IPS-NIHi11 (cell line): Measurements from ENCODE around the gene TMPO.
"Not testable (repeated sequence)": the region's sequence is repeated elsewhere in the genome, so short reads cannot be mapped to it uniquely, and the experiment has no call there.

Experiments
- DNase-seq: peaks from one replicate; pipeline ENCODE4 v3.0.0; 2012; ENCODE audit warnings: mixed read lengths, low spot score

The TMPO gene, protein sequence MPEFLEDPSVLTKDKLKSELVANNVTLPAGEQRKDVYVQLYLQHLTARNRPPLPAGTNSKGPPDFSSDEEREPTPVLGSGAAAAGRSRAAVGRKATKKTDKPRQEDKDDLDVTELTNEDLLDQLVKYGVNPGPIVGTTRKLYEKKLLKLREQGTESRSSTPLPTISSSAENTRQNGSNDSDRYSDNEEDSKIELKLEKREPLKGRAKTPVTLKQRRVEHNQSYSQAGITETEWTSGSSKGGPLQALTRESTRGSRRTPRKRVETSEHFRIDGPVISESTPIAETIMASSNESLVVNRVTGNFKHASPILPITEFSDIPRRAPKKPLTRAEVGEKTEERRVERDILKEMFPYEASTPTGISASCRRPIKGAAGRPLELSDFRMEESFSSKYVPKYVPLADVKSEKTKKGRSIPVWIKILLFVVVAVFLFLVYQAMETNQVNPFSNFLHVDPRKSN

GRCh38 chr12:98515287-98516110 lies at the start of gene TMPO:
TMPO (plus strand) TSS chr12:98515590; CDS start chr12:98515868, 278 bp downstream.
- peak; percentile 88 for DNase-seq

DNA sequence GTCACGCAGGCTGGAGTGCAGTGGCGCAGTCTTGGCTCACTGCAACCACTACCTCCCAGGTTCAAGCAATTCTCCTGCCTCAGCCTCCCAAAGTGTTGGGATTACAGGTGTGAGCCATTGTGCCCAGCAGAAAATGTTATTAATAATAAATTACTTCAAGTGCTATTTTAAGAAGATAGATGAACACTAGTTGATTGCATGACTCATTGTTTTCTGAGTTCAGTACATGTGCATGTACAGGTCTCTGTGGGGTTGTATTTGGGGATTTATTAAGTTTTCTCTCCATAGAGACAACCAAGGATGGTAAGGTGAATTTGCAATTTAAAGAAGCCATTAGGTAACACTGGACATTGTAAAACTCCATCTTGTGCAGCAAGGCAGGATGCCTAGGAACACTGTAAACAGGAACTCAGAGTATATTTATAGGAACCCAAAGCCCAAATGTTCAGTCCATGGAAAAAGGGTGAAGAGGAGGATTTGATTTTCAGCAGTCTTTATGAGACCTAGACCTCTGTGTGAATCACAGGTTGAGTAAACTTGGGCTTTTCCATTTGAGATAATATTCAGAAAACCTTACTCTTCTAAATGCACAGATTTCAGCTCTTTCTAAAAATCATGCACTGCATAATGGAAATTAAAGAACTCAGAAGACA lies 49.3 kb upstream of the TMPO start:
- no peak for DNase-seq

DNA sequence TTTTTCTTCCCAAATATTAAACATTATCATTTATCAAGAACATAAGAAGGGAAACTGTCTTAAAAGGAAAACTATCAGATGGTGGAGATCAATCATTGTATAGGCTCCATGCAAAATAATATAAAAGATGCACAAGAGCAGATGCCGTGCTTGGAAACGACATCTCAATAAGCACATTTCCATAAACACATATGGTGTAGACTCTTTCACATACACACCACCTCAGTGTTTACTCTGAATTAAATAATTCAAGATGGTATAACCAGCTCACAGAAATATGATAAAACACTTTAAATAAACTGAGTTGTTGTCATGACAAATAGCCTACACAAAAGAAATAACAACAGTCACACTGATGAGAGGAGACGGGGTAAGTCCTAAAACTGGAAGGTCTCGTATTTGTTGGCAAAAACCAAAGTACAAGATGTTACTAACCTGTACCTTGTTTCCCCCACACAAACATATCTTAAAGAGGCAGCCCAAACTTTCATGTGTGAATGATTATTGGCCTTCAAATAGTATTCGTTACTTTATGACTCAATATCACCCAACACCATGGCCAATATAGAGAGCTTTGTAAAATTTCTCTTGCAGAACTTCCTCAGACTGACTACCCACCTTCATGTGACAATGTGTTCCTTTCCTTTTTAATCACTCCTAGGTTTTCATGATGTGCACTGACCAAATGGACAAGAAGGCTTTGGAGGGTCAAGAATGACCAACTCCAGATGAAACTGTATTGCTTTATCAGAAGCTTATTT lies 48.6 kb upstream of the TMPO start:
- no peak for DNase-seq

GRCh38 chr12:98469109-98469508 lies 46.3 kb upstream of the TMPO start:
- DNase-seq: no peak

- DNase-seq: no peak
Observed at GRCh38 chr12:98470469-98471082, 44.8 kb upstream of the TMPO start.

- DNase-seq: no peak
Observed at GRCh38 chr12:98471085-98471484, 44.3 kb upstream of the TMPO start.

GRCh38 chr12:98475565-98475908 lies 39.9 kb upstream of the TMPO start:
- DNase-seq: no peak

- no peak for DNase-seq
Observed at GRCh38 chr12:98478606-98479005, 36.8 kb upstream of the TMPO start.

DNA sequence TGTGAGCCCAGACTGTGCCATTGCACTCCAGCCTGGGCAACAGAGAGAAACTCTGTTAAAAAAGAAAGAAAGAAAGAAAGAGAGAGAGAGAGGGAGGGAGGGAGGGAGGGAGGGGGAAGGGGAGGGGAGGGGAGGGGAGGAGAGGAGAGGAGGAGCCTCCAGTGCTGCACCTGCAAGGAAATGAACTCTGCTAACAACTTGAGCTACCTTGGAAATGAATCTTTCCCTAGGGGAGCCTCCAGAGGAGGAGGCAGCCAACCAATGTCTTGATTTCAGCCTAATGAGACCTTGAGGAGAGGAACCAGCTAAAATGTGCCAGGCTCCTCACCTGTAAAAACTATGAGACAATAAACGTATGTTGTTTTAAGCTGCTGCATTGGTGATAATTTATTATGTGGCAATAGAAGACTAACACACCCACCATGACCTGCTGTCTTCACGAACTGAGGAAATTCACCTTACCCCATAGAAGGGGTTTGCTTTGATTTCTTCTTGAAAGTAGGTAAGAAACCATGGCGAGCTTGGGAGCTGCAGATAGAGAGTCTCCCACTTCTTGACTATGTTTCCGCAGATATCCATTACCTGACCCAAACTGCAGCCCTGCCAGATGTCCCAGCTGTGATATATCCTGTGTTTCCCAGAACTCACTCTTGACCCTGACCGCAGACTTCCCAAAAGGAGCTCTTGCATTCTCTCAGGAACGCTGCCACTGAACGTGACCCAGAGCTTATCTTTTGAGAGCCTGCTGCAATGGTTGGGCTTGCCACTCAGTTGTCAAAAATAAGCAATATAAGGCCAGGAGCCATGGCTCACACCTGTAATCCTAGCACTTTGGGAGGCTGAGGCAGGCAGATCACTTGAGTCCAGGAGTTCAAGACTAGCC lies 31.5 kb upstream of the TMPO start:
- no peak for DNase-seq

- DNase-seq: no peak
Observed at GRCh38 chr12:98485792-98486340, 29.5 kb upstream of the TMPO start.

- DNase-seq: not testable (repeated sequence)
Observed at GRCh38 chr12:98488416-98488815, 27.0 kb upstream of the TMPO start.

- DNase-seq: no peak
Observed at GRCh38 chr12:98489176-98489575, 26.2 kb upstream of the TMPO start.

DNA sequence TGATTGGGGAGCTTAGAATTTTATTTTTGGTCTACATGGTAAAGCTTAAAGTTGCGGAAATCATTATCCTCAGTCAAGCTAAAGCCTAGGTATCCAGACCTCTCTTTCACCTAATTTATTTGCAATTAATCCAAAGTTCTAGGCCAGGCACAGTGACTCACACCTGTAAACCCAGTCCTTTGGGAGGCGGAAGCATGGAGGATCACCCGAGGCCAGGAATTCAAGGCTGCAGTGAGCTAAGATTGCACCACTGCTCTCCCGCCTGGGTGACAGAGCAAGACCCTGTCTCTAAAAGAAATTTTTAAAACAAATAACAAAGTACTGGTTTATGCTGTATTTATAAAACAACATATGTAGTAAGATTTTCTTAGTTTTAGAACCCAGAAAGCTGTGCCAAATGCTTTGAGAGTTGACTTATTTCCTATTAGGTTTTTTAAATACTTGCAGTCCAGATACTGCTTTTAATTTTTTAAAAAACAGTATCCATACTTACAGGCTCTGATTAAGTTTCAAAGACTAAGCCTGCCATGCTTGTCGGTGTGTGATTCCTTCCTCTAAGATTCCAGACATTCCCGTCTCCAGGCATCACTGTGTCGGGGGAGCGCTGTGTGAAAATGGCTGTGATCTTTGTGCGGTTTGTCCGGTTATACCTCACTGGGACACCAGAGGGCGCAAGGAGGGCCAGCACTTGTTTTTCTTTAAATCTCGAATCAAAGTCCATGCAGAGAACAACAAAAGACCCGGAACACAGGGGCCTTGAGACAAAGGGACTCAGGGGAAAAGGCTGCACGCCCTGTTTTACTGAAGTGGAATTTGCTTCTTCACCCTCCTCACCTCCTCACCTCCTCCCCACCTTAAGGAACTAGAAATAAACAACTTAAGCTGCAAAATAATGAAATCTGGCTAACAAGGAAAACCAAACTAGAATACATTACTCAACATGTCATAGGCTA lies 24.6 kb upstream of the TMPO start:
- peak; percentile 73 for DNase-seq

GRCh38 chr12:98492580-98493140 lies 22.7 kb upstream of the TMPO start:
- no peak for DNase-seq

DNA sequence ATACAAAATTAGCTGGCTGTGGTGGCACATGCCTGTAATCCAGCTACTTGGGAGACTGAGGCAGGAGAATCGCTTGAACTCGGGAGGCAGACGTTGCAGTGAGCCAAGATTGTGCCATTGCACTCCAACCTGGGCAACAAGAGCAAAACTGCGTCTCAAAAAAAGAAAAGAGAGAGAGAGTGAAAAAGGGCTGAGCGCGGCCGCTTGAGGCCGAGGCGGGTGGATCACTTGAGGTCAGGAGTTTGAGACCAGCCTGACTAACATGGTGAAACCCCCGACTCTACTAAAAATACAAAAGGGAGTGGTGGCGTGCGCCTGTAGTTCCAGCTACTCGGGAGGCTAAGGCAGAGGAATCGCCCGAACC lies 14.1 kb upstream of the TMPO start:
- DNase-seq: not testable (repeated sequence)

- peak; percentile 73 for DNase-seq
Observed at GRCh38 chr12:98503342-98503591, 12.1 kb upstream of the TMPO start.

GRCh38 chr12:98503592-98504367 lies 11.6 kb upstream of the TMPO start:
- DNase-seq: peak; percentile 80

DNA sequence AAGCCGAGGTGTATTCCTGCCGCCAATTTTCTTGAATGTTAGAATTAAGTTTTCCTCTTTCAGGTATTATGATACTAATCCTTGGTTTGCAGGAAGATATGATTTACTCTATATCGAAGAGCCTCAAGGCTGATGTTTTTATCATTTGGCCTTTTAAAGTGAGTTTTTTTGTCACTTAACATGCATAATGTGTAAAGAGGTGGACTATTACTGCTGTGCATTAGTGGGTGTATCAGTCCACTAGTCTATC lies 11.1 kb upstream of the TMPO start:
- no peak for DNase-seq

DNA sequence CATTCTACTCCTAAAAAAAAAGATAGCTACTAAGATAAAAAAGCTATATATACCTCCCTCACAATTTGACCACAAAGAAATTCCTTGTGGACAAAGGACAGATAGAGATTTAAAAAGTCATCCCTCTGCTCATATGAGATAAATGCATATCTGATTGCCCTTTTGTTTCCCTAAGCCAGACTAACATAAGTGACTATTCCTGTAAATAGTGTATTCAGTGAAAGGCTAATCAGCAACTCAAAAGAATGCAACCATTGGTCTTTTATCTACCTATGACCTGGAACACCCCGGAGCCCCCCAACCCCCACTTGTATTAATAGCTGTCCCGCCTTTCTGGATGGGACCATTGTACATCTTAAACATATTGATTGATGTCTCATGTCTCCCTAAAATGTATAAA lies 6.3 kb upstream of the TMPO start:
- DNase-seq: no peak
